AG09309 (cell line): ENCODE data around the gene NAV3.

Experiments
- DNase-seq: peaks from one replicate; pipeline ENCODE4 v3.0.0-alpha.2; 2010; ENCODE audit warnings: low read depth
- H3K4me3 ChIP-seq: 2 replicates; pipeline ENCODE4 v1.5.1; 2011; ENCODE audit warnings: mild to moderate bottlenecking, low read depth, low read length, moderate library complexity; ENCODE audit not compliant: control insufficient read depth
- CTCF ChIP-seq: IDR thresholded peaks from 2 replicates; pipeline ENCODE4 v1.5.1; 2011; ENCODE audit warnings: mild to moderate bottlenecking, low read depth, low read length, inconsistent platforms; ENCODE audit not compliant: insufficient read depth, control insufficient read depth; ENCODE audit errors: missing control alignments

The NAV3 gene

GRCh38 chr12:77995436-77996167 is 164.9 kb downstream of the NAV3 start:
- TF ChIP-seq CTCF = no peak
- peak; percentile 51 for DNase-seq
- no peak overlapping the region for H3K4me3 ChIP-seq

DNA sequence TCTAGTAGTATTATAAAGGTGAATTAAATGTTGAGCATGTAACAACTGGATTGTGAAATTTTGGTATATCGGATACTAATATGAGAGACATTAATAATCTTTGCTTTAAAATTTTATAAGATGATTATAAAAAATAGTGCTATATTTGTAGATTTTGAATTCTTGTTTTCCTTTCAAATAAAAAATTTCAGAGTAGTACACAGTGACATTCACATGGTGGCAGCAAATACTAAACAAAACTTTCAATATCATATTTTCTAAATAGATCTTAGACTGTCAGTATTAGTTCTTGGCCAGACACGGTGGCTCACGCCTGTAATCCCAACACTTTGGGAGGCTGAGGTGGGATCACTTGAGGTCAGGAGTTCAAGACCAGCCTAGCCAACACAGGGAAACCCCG is 166.0 kb downstream of the NAV3 start:
- TF ChIP-seq CTCF = no peak
- DNase-seq = no peak
- no peak overlapping the region for H3K4me3 ChIP-seq

DNA sequence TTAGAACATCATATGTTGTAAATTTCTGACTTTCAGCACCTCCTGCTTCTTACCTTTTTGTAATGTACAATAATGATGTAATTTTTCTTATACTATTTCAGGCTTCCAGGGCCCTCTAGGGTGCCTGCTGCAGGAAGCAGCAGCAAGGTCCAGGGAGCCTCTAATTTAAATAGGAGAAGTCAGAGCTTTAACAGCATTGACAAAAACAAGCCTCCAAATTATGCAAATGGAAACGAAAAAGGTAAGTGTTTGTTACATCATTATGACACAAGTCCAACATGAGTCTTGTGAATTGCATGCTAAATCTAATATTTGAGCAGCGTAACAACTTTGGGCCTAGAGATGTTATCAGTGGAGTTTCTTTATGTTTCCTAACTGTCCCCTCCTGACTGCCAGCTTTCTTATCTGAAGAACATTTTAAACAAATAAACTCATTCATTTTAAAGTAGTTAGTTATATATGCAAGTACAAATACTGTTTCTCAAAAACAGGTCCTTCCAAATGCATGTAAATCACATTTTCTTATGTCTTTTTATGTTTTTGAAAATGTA is 167.6 kb downstream of the NAV3 start:
- DNase-seq = no peak
- H3K4me3 ChIP-seq = no peak overlapping the region
- TF ChIP-seq CTCF = no peak

DNA sequence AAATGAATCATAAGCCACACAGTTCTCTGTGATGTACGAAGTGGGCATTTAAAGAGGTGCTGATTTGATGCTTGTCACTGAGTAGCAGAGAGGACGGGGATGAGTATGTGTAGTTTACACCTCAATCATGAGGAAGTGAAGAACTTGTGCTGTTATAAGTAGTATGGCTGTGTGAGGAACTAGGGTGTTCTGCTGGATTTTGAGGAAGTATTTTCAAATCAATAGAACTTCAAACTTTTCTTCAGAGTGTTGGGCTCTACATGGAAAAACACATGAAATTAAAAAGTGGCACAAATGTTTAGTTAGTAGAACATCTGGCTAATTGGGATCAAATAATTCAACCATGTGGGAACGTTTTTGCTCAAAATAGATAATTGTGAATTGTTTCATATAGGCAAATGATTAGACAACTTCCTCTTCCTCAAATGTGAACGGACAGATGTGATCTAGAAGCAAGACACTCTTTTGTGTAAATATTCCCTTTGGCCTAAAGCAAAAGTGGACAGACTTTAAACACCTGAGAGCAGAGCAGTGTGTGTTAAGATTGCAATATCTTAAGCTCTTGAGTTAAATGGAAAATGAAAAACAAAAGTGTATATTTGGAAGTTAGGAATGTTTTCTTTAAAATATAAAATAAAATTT is 168.5 kb downstream of the NAV3 start:
- no peak for TF ChIP-seq CTCF
- H3K4me3 ChIP-seq = no peak overlapping the region
- DNase-seq = no peak

DNA sequence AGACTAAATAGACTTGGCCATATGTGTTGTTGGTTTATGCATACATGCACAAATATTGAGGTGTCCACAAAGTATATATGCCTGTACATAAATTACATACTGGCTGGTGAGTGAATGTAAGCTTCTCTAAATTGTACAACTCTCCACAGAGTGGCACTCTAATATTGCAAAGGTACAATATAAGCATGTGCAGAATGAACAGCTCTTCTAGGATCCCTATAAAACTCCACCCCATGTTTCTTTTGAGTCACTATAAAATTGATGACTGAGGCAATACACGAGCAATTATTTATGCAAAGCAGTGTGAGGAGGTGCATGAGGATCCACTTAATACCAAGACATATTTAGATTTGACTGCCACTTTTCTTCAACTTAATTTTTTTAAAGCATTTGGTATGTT is 172.2 kb downstream of the NAV3 start:
- DNase-seq = no peak
- no peak overlapping the region for H3K4me3 ChIP-seq
- peak; percentile 8 for TF ChIP-seq CTCF

- no peak for TF ChIP-seq CTCF
- DNase-seq = no peak
- H3K4me3 ChIP-seq = no peak overlapping the region
Observed at GRCh38 chr12:78004249-78005093, 173.8 kb downstream of the NAV3 start.
